SK-N-SH (cell line): Measurements from ENCODE around the gene SASH1.

ENCODE experiments used
- CTCF ChIP-seq: fragments of 200-600 bp; sonication (generic); IDR thresholded peaks from 2 replicates; pipeline ENCODE4 v1.6.1; 2017; ENCODE audit warnings: antibody characterized with exemption, mild to moderate bottlenecking, moderate library complexity
- EP300 ChIP-seq, 2 experiments: IDR thresholded peaks; 2 replicates each; pipeline versions ENCODE4 v1.4.0 to v1.6.1; 2012; ENCODE audit warnings: borderline replicate concordance in 1 of 2, low read depth in 1 of 2, low read length in 1 of 2
- TEAD4 ChIP-seq: IDR thresholded peaks from 2 replicates; pipeline ENCODE4 v1.4.0; 2012; ENCODE audit warnings: mild to moderate bottlenecking, borderline replicate concordance; ENCODE audit not compliant: insufficient read depth

- TF ChIP-seq CTCF (no peak), TEAD4 (no peak), EP300 (IDR thresholded peaks at IDR 0.05; ENCODE audit: borderline replicate concordance in 1 of 2, low read depth in 1 of 2, low read length in 1 of 2) (no peak)
Measured at GRCh38 chr6:148348778-148349177, 6.1 kb downstream of the SASH1 start.
